Heart left ventricle (tissue), 13 donors: ENCODE measurements around the gene LRRTM4.

Experiments
- CTCF ChIP-seq, 12 donors: fragments of 200-600 bp; sonication (generic) in 4 of 12; IDR thresholded peaks; one replicate each; pipeline versions ENCODE4 v1.5.0 to v1.8.0; 2018 to 2022; ENCODE audit warnings: antibody characterized with exemption in 12 of 12, mild to moderate bottlenecking in 5 of 12
- POLR2A ChIP-seq, 2 donors: fragments of 450-650 bp; IDR thresholded peaks; one replicate each; pipeline ENCODE4 v1.6.1; 2017; ENCODE audit warnings: antibody characterized with exemption in 2 of 2, mild to moderate bottlenecking in 2 of 2, moderate library complexity in 2 of 2
- donor health status: ischemic (EF 13 %, LVEDD 7.1; RV severe dilation, severe dysfunction).
- donor health status: DM: no; HTN: yes; CAD: no.
- donor health status: DM: no; HTN: no; CAD: no.
- donor health status: ischemic (EF 25% LVEDD 6.9; RV normal size, moderate dysfunction).
- donor health status: ischemic (EF 25% LVEDD 5.7; RV mildly dilated, moderate dysfunction).
- donor health status: ischemic (EF 35%, LVEDD 5.7; RV mildly dilated, moderate dysfunction).
- donor health status: nonischemic (EF 11% LVEDD 7.7; RV severe dilation, severe dysfunction).
- donor health status: DM: yes; HTN: yes; CAD: no.
- donor health status: PGD.
- donor health status: ischemic (EF 29% LVEDD 5.4; RV normal size, mild dysfunction).
- donor health status: nonischemic (EF 23%, LVEDD 6.1; RV moderate dilation, normal function).

GRCh38 chr2:77521931-77522470, at the start of gene LRRTM4:
- TF ChIP-seq CTCF (IDR thresholded peaks at IDR 0.05) (peak in 8 of 12 donors; percentile 7 to 46 (median 30)), POLR2A (IDR thresholded peaks at IDR 0.05) (no peak)
